ENCODE results near the gene SCARF1.

- TF ChIP-seq YY1 (IDR thresholded peaks at IDR 0.05; ENCODE audit: insufficient read depth, insufficient read length): no peak
- no peak for TF ChIP-seq ZNF274 (IDR thresholded peaks at IDR 0.05; ENCODE audit: low read depth, low read length)
- TF ChIP-seq SUZ12 (IDR thresholded peaks at IDR 0.05; ENCODE audit: extremely low read depth, insufficient read depth, insufficient read length): no peak
Measured at GRCh38 chr17:1624650-1625049, 20.9 kb downstream of the SCARF1 start.

Measured in NT2/D1 (cell line).